ENCODE measurements around the gene PCCB. TPM values are rescaled to one million over a fixed set of nuclear protein-coding genes. Genes with fewer than 3 reads are reported as not detected.
"Not testable (repeated sequence)": the region's sequence is repeated elsewhere in the genome, so short reads cannot be mapped to it uniquely, and the experiment has no call there.

PCCB gene
- total RNA-seq, 4 donors from 2014 or later, result 31.2 to 95.8 (median 60.3) TPM

- Histone ChIP-seq H3K36me3 (no peaks in the 10 kb centered on the region), H3K4me3 (replicated peaks in 1 of 3) (no peak overlapping the region), H3K9me3 (no peaks in the 10 kb centered on the region), H3K27ac (no peak overlapping the region), H3K27me3 (no peaks in the 10 kb centered on the region), H3K4me1 (peaks cover 0 to 3% of the 10 kb centered on the region in 2 donors)
- intact Hi-C loops (cut with DNase I), result no loop called here
- WGBS, 2 donors, result 93 to 95% methylated on average over 5 of the region's 5 CpGs
- DNase-seq, result no peak
- no peak for TF ChIP-seq POLR2A (IDR thresholded peaks at IDR 0.05)
- TF ChIP-seq, protein P1, sequence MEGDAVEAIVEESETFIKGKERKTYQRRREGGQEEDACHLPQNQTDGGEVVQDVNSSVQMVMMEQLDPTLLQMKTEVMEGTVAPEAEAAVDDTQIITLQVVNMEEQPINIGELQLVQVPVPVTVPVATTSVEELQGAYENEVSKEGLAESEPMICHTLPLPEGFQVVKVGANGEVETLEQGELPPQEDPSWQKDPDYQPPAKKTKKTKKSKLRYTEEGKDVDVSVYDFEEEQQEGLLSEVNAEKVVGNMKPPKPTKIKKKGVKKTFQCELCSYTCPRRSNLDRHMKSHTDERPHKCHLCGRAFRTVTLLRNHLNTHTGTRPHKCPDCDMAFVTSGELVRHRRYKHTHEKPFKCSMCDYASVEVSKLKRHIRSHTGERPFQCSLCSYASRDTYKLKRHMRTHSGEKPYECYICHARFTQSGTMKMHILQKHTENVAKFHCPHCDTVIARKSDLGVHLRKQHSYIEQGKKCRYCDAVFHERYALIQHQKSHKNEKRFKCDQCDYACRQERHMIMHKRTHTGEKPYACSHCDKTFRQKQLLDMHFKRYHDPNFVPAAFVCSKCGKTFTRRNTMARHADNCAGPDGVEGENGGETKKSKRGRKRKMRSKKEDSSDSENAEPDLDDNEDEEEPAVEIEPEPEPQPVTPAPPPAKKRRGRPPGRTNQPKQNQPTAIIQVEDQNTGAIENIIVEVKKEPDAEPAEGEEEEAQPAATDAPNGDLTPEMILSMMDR (IDR thresholded peaks at IDR 0.05), result no peak
Measured at GRCh38 chr3:136270179-136270578, 20.0 kb downstream of the PCCB start.

GRCh38 chr3:136271626-136272025 lies 21.5 kb downstream of the PCCB start:
- H3K27ac ChIP-seq; H3K4me1 ChIP-seq; H3K9me3 ChIP-seq; intact Hi-C loops (cut with DNase I); H3K4me3 ChIP-seq (replicated peaks in 1 of 3); H3K27me3 ChIP-seq; H3K36me3 ChIP-seq; DNase-seq: not testable (repeated sequence)
- 92% methylated on average over 2 of the region's 2 CpGs for WGBS, 2 donors

DNA sequence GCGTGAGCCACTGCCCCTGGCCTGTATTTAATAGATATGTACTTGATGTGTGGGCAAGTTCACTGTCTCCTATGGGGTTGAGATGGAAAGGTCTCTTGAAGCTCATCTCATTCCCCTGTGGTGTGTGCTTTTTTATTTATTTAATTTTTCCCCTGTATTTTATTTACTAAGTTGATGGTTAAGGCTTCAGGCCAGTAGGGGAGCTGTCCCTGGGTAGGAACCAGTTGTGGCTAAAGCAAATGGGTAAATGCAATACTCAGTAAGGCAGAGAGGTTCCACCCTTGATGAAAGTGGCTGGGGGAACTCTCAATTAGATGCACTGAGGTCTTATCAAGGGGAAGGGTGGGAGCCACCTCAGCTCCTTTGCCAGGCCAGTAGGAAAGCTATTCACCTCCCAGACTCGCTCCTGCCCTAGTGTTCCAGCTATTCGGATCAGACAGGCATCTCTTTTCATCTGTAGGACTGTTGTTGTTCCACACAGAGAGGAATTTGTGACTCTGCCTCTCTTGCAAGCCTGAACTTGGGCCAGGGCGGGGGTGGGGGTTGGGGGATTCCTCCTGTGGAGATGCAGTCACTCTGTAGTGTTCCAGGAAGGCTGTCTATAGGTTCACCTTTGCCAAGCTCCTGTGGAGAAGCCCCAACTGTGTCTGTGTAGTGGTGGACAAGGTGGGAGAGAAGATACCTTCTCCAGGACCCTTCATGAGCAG lies 26.1 kb downstream of the PCCB start:
- H3K9me3 ChIP-seq, result peaks cover 4% of the 10 kb centered on the region
- TF ChIP-seq, protein P1 (IDR thresholded peaks at IDR 0.05), result no peak
- no peak for TF ChIP-seq POLR2A (IDR thresholded peaks at IDR 0.05)
- intact Hi-C loops (cut with DNase I), result no loop called here
- H3K4me1 ChIP-seq, result peaks cover 0 to 3% of the 10 kb centered on the region in 2 donors
- no peak overlapping the region for H3K27ac ChIP-seq
- H3K4me3 ChIP-seq (replicated peaks in 1 of 3), result no peak overlapping the region
- H3K27me3 ChIP-seq, result no peaks in the 10 kb centered on the region
- H3K36me3 ChIP-seq, result peaks cover 0 to 2% of the 10 kb centered on the region in 2 donors
- no peak for DNase-seq
- 86 to 93% methylated on average over 4 of the region's 4 CpGs for WGBS, 2 donors

GRCh38 chr3:136277115-136277514 lies 27.0 kb downstream of the PCCB start:
- H3K4me1 ChIP-seq, result peaks cover 0 to 3% of the 10 kb centered on the region in 2 donors
- 95 to 96% methylated on average over 5 of the region's 5 CpGs for WGBS, 2 donors
- no peak overlapping the region for H3K4me3 ChIP-seq (replicated peaks in 1 of 3)
- no peak for DNase-seq
- H3K27me3 ChIP-seq, result no peaks in the 10 kb centered on the region
- intact Hi-C loops (cut with DNase I), result no loop called here
- H3K9me3 ChIP-seq, result peaks cover 4% of the 10 kb centered on the region
- H3K36me3 ChIP-seq, result peaks cover 0 to 2% of the 10 kb centered on the region in 2 donors
- TF ChIP-seq, protein P1 (IDR thresholded peaks at IDR 0.05), result no peak
- no peak for TF ChIP-seq POLR2A (IDR thresholded peaks at IDR 0.05)
- H3K27ac ChIP-seq, result no peak overlapping the region

GRCh38 chr3:136277634-136278033 lies 27.5 kb downstream of the PCCB start:
- intact Hi-C loops (cut with DNase I), result no loop called here
- no peaks in the 10 kb centered on the region for H3K27me3 ChIP-seq
- H3K27ac ChIP-seq, result no peak overlapping the region
- DNase-seq, result no peak
- 86 to 98% methylated on average over 4 of the region's 4 CpGs for WGBS, 2 donors
- peaks cover 0 to 2% of the 10 kb centered on the region in 2 donors for H3K36me3 ChIP-seq
- H3K4me3 ChIP-seq (replicated peaks in 1 of 3), result no peak overlapping the region
- H3K9me3 ChIP-seq, result peaks cover 4% of the 10 kb centered on the region
- TF ChIP-seq, protein P1 (IDR thresholded peaks at IDR 0.05), result no peak
- TF ChIP-seq POLR2A (IDR thresholded peaks at IDR 0.05), result no peak
- H3K4me1 ChIP-seq, result peaks cover 0 to 3% of the 10 kb centered on the region in 2 donors

Data from thyroid gland (tissue), 4 donors.